Small intestine (tissue), 7 donors: ENCODE results near the gene CABP1. TPM values are rescaled to one million over a fixed set of nuclear protein-coding genes. Genes with fewer than 3 reads are reported as not detected.

Experiments
- DNase-seq, 2 donors: peaks; one replicate each; pipeline versions ENCODE4 v3.0.0 to v3.0.0-alpha.2; 2013
- FAIRE-seq: peaks from 2 replicates; lab custom pipeline; 2012; peaks lifted over from hg19 to GRCh38; lab: Jason Lieb, UNC
- H3K27ac ChIP-seq, 3 donors: one replicate each; pipeline ENCODE4 v1.5.1; 2013; ENCODE audit warnings: low read length in 2 of 3, mild to moderate bottlenecking in 2 of 3, control low read depth in 1 of 3, inconsistent platforms in 1 of 3, low read depth in 1 of 3, moderate library complexity in 1 of 3
- H3K27me3 ChIP-seq, 3 donors: one replicate each; pipeline ENCODE4 v1.6.1; 2013; ENCODE audit warnings: low read length in 3 of 3, inconsistent platforms in 1 of 3; ENCODE audit not compliant: control insufficient read depth in 3 of 3, insufficient read depth in 3 of 3
- H3K36me3 ChIP-seq, 3 donors: one replicate each; pipeline ENCODE4 v1.6.1; 2013; ENCODE audit warnings: low read length in 3 of 3, inconsistent platforms in 1 of 3, low read depth in 1 of 3, mild to moderate bottlenecking in 1 of 3, moderate library complexity in 1 of 3; ENCODE audit not compliant: control insufficient read depth in 3 of 3, insufficient read depth in 2 of 3
- H3K4me1 ChIP-seq, 3 donors: one replicate each; pipeline ENCODE4 v1.6.1; 2013; ENCODE audit warnings: low read length in 2 of 3, inconsistent platforms in 1 of 3, low read depth in 1 of 3, mild to moderate bottlenecking in 1 of 3, moderate library complexity in 1 of 3; ENCODE audit not compliant: control insufficient read depth in 3 of 3, insufficient read depth in 2 of 3
- H3K4me3 ChIP-seq, 3 donors: one replicate each; pipeline ENCODE4 v1.5.1; 2013; ENCODE audit warnings: low read length in 3 of 3, control low read depth in 1 of 3, inconsistent platforms in 1 of 3, low read depth in 1 of 3, mild to moderate bottlenecking in 1 of 3, moderate library complexity in 1 of 3
- H3K9me3 ChIP-seq, 2 donors: one replicate each; pipeline ENCODE4 v1.6.1; 2013; ENCODE audit warnings: low read depth in 1 of 2, low read length in 1 of 2; ENCODE audit not compliant: control insufficient read depth in 2 of 2, insufficient read depth in 1 of 2
- WGBS, 3 donors: extraction: QIAGEN DNeasy Blood & Tissue Kit; methylation state at CpG; one replicate each; pipeline ENCODE4 v1.1.7; 2013; 5-methylcytosine and 5-hydroxymethylcytosine counted together
- polyA plus RNA-seq, 4 donors: library from polyadenylated mRNA; stranded (reverse) in 3 of 4; unstranded in 1 of 4; fragments of 200-250 nt in 3 of 4; fragments of 120-200 nt in 1 of 4; gene quantifications; one replicate each; pipeline versions ENCODE4 v1.2.1 to v1.2.3, GENCODE V29; 2013
- donor health status: healthy with polysubstance abuse.
- donor health status: control.
- donor health status: control.
- donor health status: Bipolar disorder and iron deficiency.
- donor health status: healthy.

Gene CABP1
- polyA plus RNA-seq, 4 donors: 0.67 to 1.5 (median 0.74) TPM; not detected in 1

DNA sequence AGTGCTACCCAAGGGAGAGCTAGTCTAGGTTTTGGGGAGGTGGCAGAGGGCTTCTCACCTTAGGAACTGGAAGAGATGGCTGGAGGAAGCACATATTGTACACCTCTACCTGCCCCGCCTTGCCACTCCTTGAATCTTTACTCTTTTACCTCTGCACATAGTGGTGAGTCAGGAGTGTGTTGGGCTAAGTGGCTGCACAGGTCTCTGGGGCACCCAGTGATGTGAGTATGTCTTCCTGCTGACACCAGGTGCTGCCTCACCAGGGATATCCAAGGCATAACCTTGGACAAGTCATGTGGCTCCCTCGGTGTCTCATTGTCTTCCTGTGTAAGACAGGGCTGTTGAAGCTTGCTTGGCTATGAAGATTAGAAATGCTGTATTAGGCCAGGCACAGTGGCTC, 19.8 kb upstream of the CABP1 start:
- no peaks in the 10 kb centered on the region for H3K4me1 ChIP-seq
- DNase-seq (peak; percentile 50 to 97), FAIRE-seq (no peak)
- peaks cover 0 to 7% (median 2%) of the 10 kb centered on the region in 3 donors for H3K27me3 ChIP-seq
- no peaks in the 10 kb centered on the region for H3K36me3 ChIP-seq
- H3K27ac ChIP-seq: peak overlapping the region in 2 of 3 donors; percentile 12 to 41
- H3K9me3 ChIP-seq: no peaks in the 10 kb centered on the region
- H3K4me3 ChIP-seq: no peak overlapping the region
- WGBS, 3 donors: 14 to 61% (median 45%) methylated on average over 2 of the region's 2 CpGs

DNA sequence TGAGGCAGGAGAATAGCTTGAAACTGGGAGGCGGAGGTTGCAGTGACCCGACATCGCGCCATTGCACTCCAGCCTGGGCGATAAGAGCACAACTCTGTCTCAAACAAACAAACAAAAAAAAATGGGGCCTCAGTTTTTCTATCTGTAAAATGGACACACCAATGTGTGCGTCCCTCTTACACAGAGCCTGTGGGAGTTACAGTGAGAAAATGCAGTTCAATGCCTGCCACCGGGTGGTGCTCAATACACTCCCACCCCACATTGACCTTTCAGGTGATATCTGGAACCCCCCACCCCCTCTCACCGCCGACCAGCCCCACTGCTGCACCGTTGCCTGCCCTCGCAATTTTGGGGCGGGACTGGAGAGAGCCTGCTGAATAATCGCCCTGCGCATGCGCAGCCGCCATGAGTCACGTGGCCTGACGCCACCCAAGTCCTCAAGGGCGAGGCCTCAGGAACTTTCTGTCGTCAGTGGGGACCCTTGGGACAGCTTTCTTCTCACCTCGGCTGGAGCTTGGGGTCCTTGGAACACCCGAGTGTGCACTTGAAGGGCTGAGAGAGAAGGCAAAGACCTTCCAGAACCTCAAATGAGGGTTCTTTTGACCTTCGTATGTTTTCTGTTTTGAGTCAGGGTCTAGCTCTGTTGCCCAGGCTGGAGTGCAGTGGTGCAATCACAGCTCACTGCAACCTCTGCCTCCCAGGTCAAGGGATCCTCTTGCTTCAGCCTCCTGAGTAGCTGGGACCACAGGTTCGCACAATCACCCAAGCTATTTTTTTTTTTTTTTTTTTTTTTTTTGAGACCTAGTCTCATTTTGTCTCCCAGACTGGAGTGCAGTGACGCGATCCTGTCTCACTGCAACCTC, 14.6 kb upstream of the CABP1 start:
- no peaks in the 10 kb centered on the region for H3K4me1 ChIP-seq
- no peaks in the 10 kb centered on the region for H3K9me3 ChIP-seq
- no peaks in the 10 kb centered on the region for H3K36me3 ChIP-seq
- 73 to 81% (median 77%) methylated on average over 26 of the region's 26 CpGs for WGBS, 3 donors
- H3K27ac ChIP-seq: no peak overlapping the region
- DNase-seq (peak in 1 of 2 donors; percentile 16), FAIRE-seq (no peak)
- no peak overlapping the region for H3K4me3 ChIP-seq
- H3K27me3 ChIP-seq: no peaks in the 10 kb centered on the region

DNA sequence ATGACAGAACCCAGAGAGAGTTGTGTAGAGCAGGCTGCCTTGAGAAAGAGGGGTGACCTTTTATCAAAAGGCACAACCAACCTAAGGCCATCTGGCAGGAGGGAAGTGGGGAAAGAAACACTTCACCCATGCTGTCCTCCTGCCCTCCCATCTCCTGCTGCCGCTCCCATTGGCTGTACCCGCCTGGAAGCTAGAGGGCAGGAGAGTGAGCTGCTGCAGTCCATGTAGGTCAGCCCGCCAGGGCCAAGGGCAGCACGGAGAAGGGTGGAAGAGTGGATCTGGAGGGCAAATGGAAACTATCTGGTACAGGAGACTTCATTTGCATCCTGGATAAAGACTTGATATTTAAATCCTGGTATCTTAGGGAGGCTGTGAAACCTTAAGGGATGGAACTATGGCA, 11.5 kb upstream of the CABP1 start:
- Histone ChIP-seq H3K4me3 (no peak overlapping the region), H3K4me1 (no peaks in the 10 kb centered on the region), H3K36me3 (no peaks in the 10 kb centered on the region), H3K27me3 (no peaks in the 10 kb centered on the region), H3K9me3 (no peaks in the 10 kb centered on the region), H3K27ac (no peak overlapping the region)
- FAIRE-seq (no peak), DNase-seq (peak; percentile 31 to 63)
- WGBS, 3 donors: 33 to 48% (median 39%) methylated on average over 4 of the region's 4 CpGs

DNA sequence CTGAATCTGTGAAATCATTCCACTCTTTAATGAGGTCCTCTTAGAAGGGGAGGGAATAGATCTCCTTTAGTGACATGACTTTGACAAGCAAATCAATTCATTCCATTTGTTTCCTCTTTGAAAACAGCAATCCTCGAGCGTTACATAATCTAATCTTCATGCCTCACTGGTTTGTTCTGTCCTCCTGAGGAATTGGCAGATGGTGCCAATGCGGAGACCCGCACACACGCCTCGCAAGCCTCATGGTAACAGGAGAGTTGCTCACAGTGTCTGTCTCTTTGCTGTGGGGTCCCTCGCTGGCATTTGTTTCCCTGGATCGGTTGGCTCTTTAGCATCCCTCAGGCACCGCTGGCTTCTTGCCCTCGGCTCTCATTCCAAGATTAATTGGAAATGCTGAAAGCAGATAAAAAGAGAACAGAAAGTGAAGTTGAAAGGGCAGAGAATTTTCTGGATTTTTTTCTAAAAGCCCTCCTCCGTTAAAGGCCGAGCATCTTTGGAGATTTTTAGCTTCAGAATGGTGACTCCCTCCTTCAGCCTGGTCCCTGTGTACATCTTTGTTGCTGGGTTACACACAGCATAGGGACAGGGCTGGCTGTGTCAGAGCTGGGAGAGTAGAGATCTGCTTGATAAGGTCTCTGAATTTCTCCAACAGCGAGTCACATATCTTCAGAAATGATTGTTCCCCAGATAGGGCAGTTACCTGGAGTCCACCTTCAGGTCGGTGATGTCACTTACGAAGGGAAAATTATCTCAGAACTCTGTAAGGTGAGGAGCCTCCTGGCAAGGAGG, 10.1 kb upstream of the CABP1 start:
- DNase-seq (no peak), FAIRE-seq (no peak)
- Histone ChIP-seq H3K36me3 (no peaks in the 10 kb centered on the region), H3K9me3 (no peaks in the 10 kb centered on the region), H3K27ac (no peak overlapping the region), H3K4me1 (no peaks in the 10 kb centered on the region), H3K27me3 (peaks cover 0 to 2% (median 0%) of the 10 kb centered on the region in 3 donors), H3K4me3 (no peak overlapping the region)
- WGBS, 3 donors: 82 to 90% (median 82%) methylated on average over 15 of the region's 15 CpGs

DNA sequence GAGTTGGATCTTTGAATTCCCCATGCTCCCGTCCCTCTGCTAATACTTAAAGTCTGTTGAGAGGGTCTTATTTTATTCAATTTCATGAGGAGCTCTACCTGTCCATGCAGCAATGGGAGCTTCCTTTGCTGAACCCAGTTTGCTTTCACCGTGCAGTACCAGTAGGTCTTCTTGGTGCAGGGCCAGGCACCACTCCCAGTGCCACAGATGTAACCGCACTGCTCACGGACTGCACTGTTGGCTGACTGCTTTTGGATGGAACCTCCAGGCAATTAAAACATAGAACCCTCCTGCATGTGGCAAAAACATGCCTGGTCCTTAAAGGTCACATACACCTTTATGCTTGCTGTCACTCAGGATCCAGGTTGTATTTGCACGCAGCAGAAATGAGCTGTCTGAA, 9.3 kb upstream of the CABP1 start:
- FAIRE-seq: no peak
- no peaks in the 10 kb centered on the region for H3K4me1 ChIP-seq
- whole genome bisulfite sequencing, 3 donors: 51 to 69% (median 65%) methylated on average over 5 of the region's 5 CpGs
- no peak overlapping the region for H3K27ac ChIP-seq
- no peaks in the 10 kb centered on the region for H3K9me3 ChIP-seq
- DNase-seq: no peak
- H3K4me3 ChIP-seq: no peak overlapping the region
- H3K27me3 ChIP-seq: peaks cover 0 to 2% (median 0%) of the 10 kb centered on the region in 3 donors
- H3K36me3 ChIP-seq: no peaks in the 10 kb centered on the region

DNA sequence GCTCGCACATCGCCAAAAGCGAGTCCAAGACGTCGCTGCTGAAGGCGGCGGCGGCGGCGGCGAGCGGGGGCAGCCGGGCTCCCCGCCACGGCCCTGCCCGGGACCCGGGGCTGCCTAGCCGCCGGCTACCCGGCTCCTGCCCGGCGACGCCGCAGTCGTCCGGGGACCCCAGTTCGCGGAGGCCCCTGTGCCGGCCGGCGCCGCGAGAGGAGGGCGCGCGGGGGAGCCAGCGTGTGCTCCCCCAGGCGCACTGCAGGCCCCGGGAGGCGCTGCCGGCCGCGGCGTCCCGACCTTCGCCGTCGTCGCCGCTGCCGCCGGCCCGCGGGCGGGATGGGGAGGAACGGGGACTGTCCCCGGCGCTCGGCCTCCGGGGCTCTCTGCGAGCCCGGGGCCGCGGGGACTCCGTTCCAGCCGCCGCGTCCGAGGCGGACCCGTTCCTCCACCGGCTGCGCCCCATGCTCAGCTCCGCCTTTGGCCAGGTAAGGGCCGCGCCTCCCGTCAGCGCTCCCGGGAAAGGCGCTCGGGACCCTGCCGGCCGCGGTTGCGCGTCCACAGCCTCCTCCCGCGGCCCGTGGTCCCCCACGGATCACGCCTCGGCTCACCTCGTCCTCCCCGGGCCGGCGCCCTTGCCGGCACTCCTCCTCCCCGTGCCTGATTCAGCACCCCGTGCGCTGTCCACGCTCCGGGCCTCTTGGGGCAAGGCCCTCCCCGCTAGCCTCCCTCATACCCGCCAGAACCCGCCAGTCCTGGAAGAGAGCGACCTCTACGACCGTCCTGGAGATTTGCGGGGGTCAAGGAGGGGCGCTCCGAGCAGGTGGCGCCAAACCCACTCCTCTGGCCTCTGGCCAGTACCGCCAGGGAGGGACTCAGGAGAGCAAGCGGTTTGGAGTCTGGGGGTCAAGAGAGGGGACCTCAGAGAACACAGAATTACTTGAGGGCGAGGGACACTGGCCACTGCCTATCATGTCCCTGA, 721 bp downstream of the CABP1 start:
- FAIRE-seq: no peak
- H3K4me1 ChIP-seq: peaks cover 0 to 8% (median 6%) of the 10 kb centered on the region in 3 donors
- no peaks in the 10 kb centered on the region for H3K36me3 ChIP-seq
- 1% methylated on average over 39 to 115 of the region's 115 CpGs for WGBS, 3 donors
- peak overlapping the region in 2 of 3 donors; percentile 8 to 64 for H3K4me3 ChIP-seq
- DNase-seq: peak; percentile 57 to 86
- H3K9me3 ChIP-seq: no peaks in the 10 kb centered on the region
- H3K27ac ChIP-seq: no peak overlapping the region
- H3K27me3 ChIP-seq: peaks cover 0 to 48% (median 12%) of the 10 kb centered on the region in 3 donors

DNA sequence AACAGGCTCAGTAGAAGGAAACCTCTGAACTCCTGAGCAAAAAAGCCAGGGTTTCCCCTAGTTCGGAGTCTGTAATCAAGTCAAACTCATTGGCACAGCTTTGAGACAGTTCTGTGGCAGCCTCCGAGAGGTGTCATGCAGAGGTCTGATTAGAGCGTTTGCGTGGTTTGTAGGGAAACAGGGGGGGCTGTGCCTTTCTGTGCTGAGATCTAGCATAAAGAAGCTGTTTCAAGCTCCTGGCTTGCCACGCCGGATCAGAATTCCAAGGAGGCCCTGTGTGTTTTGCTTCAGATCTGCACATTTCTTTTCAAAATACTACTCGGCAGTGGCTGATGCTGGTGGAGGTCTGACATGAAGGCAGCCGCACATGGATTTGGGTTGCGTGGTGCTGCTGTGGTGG, 1.7 kb downstream of the CABP1 start:
- peaks cover 0 to 8% (median 6%) of the 10 kb centered on the region in 3 donors for H3K4me1 ChIP-seq
- no peaks in the 10 kb centered on the region for H3K9me3 ChIP-seq
- peaks cover 0 to 48% (median 12%) of the 10 kb centered on the region in 3 donors for H3K27me3 ChIP-seq
- DNase-seq (no peak), FAIRE-seq (no peak)
- H3K36me3 ChIP-seq: no peaks in the 10 kb centered on the region
- no peak overlapping the region for H3K4me3 ChIP-seq
- H3K27ac ChIP-seq: no peak overlapping the region
- WGBS, 3 donors: 86 to 88% (median 86%) methylated on average over 9 of the region's 9 CpGs
